Colonic mucosa (tissue), 4 donors: Measurements from ENCODE around the gene FUT1. TPM values are rescaled to one million over a fixed set of nuclear protein-coding genes. Genes with fewer than 3 reads are reported as not detected.
A peak's percentile ranks its signal among the peaks of the same experiment; 100 is the strongest.

ENCODE experiments used
- DNase-seq: peaks from one replicate; pipeline ENCODE4 v3.0.0-alpha.2; 2020
- H3K27ac ChIP-seq: fragments of 200-600 bp; one replicate; pipeline ENCODE4 v1.8.0; 2021
- H3K27me3 ChIP-seq: fragments of 200-600 bp; one replicate; pipeline ENCODE4 v1.8.0; 2021
- H3K36me3 ChIP-seq: fragments of 200-600 bp; one replicate; pipeline ENCODE4 v1.8.0; 2021
- H3K4me1 ChIP-seq: fragments of 200-600 bp; one replicate; pipeline ENCODE4 v1.8.0; 2021; ENCODE audit warnings: mild to moderate bottlenecking
- H3K4me3 ChIP-seq: fragments of 200-600 bp; one replicate; pipeline ENCODE4 v1.8.0; 2021
- H3K9ac ChIP-seq, 2 donors: one replicate each; pipeline ENCODE4 v1.7.0; 2013; ENCODE audit warnings: control low read depth in 2 of 2, low read depth in 2 of 2, low read length in 2 of 2
- H3K9me3 ChIP-seq: fragments of 200-600 bp; one replicate; pipeline ENCODE4 v1.8.0; 2021
- intact Hi-C: fragments of 100-400 bp; cut with DNase I; formaldehyde crosslinking; loops from one replicate; pipeline ENCODE4 v1.14.1; 2022
- total RNA-seq, 2 donors: library from RNA; stranded (reverse); fragmentation: NEBNext Ultra II Directional in 1 of 2; extraction: Animal tissue kit (Norgen Biotek cat#: 25700) in 1 of 2; gene quantifications; one replicate each; pipeline ENCODE4 v1.2.1, GENCODE V29; 2021
- TF ChIP-seq, protein P1 (sequence below): fragments of 200-600 bp; IDR thresholded peaks from one replicate; pipeline ENCODE4 v1.8.0; 2022; ENCODE audit warnings: antibody characterized with exemption, mild to moderate bottlenecking
- donor health status: healthy.
- donor health status: DM: no; HTN: no; CAD: no.
- donor health status: DM: no; HTN: no; CAD: no.

Gene FUT1
- total RNA-seq, 2 donors from 2014 or later = 0.59 to 0.80 TPM

DNA sequence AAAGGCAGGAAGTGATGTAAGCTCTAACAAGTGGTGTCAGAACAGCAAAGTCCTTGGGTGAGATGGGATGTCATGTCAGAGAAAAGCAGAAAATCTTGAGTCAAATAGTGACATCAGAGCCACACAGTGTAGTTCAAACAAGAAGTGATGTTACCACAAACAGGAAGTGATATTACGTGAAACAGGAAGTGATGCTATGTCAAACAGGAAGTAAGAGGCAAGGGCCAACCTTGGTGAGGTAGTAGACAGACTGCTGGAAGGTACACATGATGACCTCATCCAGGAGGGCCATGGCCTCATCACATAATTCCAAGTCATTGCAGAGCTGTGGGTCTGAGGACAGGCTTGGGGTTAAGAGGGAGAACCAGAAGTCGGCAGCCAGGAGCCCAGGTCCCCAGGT is 25.9 kb downstream of the FUT1 start:
- Histone ChIP-seq H3K27ac (no peak overlapping the region), H3K27me3 (no peaks in the 10 kb centered on the region), H3K36me3 (no peaks in the 10 kb centered on the region), H3K4me1 (no peaks in the 10 kb centered on the region), H3K9me3 (no peaks in the 10 kb centered on the region), H3K9ac (no peak overlapping the region), H3K4me3 (no peak overlapping the region)
- intact Hi-C loops = no loop called here
- no peak for DNase-seq
- TF ChIP-seq, protein P1, sequence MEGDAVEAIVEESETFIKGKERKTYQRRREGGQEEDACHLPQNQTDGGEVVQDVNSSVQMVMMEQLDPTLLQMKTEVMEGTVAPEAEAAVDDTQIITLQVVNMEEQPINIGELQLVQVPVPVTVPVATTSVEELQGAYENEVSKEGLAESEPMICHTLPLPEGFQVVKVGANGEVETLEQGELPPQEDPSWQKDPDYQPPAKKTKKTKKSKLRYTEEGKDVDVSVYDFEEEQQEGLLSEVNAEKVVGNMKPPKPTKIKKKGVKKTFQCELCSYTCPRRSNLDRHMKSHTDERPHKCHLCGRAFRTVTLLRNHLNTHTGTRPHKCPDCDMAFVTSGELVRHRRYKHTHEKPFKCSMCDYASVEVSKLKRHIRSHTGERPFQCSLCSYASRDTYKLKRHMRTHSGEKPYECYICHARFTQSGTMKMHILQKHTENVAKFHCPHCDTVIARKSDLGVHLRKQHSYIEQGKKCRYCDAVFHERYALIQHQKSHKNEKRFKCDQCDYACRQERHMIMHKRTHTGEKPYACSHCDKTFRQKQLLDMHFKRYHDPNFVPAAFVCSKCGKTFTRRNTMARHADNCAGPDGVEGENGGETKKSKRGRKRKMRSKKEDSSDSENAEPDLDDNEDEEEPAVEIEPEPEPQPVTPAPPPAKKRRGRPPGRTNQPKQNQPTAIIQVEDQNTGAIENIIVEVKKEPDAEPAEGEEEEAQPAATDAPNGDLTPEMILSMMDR = no peak

DNA sequence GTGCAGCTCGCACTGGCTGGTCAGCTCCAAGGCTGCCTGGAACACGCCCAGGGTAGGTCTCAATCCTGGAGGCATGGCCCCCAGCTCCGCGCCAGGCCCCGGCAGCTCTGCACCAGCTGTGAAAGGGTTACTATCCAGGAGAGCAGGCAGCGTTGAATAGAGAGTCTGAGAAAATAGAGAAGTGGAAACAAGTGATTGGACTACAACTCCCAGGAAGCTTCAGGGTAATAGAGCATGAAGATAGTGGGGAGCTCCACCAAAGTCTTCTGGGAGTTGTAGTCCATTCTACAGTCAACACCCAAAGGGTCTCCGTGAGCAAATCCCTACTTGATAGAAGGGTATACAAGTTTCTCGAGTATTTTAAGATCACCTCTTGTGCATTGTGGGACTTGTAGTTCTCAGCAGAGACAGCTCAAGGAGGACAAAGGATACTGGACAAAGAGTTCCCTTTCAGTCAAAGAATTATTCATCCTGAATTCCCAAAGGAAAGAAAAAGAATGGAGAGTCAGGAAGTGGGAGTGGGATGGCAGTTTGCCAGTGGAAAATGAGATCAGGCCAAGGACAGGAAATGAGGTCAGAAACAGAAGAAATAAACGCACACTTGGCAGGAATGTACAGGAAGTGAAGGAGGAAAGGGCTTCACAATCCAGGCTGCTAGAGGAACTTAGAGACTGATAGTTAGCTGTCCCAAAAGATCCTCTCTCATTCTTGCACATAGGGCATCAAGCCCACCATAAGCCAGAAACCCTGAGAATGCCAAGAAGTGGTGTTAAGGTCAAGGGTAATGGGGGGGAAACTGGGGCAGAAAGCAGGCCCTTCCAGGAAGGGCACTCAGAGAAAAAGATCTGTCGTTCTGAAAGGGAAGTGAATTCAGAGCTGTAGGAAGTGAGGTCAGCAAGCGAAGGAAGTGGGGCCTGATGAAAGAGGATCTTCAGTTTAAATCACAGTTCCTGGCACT is 27.4 kb downstream of the FUT1 start:
- intact Hi-C loops = no loop called here
- H3K4me3 ChIP-seq = no peak overlapping the region
- H3K9ac ChIP-seq = no peak overlapping the region
- H3K4me1 ChIP-seq = no peaks in the 10 kb centered on the region
- no peaks in the 10 kb centered on the region for H3K36me3 ChIP-seq
- TF ChIP-seq, protein P1 = no peak
- no peaks in the 10 kb centered on the region for H3K27me3 ChIP-seq
- peak overlapping the region; percentile 46 for H3K27ac ChIP-seq
- DNase-seq = peak; percentile 66
- H3K9me3 ChIP-seq = no peaks in the 10 kb centered on the region

DNA sequence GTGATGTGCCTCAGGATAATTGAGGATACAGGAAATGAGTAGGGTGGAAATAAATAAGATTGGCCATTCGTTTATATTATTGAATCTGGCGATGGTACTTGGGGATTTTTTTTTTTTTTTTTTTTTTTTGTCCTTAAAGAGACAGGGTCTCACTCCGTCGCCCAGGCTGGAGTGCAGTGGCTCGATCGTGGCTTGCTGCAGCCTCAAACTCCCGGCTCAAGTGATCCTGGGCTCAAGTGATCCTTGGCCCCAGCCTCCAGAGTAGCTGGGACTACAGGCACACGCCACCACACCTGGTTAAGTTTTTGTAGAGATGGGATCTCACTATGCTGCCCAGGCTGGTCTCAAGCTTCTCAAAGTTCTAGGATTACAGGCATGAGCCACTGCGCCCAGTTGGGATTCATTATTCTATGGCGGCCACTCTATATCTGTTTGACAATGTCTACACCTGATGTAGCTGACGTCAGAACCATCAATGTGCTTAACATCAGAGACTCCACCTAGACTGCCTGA is 30.2 kb downstream of the FUT1 start:
- H3K36me3 ChIP-seq = no peaks in the 10 kb centered on the region
- TF ChIP-seq, protein P1 = no peak
- intact Hi-C loops = no loop called here
- H3K9ac ChIP-seq = no peak overlapping the region
- no peak for DNase-seq
- H3K27ac ChIP-seq = no peak overlapping the region
- H3K4me1 ChIP-seq = no peaks in the 10 kb centered on the region
- no peak overlapping the region for H3K4me3 ChIP-seq
- H3K9me3 ChIP-seq = no peaks in the 10 kb centered on the region
- no peaks in the 10 kb centered on the region for H3K27me3 ChIP-seq

DNA sequence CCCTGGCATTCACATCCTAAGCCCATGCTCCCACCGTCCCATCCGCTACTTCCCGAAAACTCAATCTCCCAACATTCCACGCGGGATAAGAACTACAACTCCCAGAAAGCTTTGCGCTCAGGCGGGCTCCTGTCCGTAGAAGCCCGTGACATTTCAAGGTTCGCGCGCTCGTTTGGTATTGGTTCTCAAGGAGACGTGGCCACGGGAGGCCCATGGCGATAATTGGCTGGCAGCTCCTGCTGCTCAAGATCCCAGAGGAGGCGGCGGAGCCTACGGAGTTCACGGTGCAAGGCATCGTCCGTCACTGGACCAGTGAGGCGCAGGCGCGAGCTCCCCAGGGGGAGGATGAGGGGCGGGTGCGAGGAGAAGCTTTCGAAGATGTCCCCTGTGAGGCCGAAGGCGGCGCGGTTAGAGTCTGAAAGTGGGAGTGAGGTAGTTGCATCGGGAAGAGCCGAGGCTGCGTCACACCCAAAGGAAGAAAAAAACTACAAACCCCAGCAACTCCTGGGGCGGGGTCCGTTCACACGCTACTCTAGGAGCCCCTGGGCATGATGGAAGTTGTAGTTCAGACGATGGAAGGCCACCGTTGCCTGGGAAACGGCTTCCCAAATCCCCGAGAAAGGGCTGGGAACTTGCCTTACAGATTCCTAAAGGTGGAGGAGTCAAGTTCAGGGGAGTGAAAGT is 31.7 kb downstream of the FUT1 start:
- intact Hi-C loops = no loop called here
- peak; percentile 99 for DNase-seq
- Histone ChIP-seq H3K4me1 (no peaks in the 10 kb centered on the region), H3K36me3 (no peaks in the 10 kb centered on the region), H3K9me3 (no peaks in the 10 kb centered on the region), H3K27ac (peak overlapping the region; percentile 73), H3K27me3 (no peaks in the 10 kb centered on the region), H3K4me3 (peak overlapping the region; percentile 42), H3K9ac (peak overlapping the region; percentile 38 to 62)
- TF ChIP-seq, protein P1 = no peak

DNA sequence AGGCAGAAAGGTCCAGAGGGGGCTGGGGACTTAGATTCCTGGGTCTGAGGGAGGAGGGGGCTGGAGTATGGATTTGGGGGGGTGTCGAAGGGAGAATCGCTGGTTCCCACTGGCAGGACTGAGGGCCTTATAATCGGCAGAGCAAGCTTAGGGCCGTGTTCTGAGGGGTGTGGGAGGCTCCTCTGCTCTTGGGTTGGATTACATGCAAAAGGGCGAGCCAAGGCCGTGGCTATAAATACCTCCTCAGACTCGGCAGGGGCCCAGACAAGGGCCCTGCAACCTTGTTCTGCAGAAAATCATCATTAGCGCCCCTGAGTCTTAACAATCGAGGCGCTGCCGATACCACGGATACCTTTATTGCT is 32.2 kb downstream of the FUT1 start:
- H3K4me1 ChIP-seq = peaks cover 5% of the 10 kb centered on the region
- no peak overlapping the region for H3K4me3 ChIP-seq
- intact Hi-C loops = no loop called here
- H3K9me3 ChIP-seq = no peaks in the 10 kb centered on the region
- H3K27ac ChIP-seq = no peak overlapping the region
- H3K9ac ChIP-seq = peak overlapping the region in 1 of 2 donors; percentile 62
- H3K27me3 ChIP-seq = no peaks in the 10 kb centered on the region
- TF ChIP-seq, protein P1 = no peak
- no peak for DNase-seq
- no peaks in the 10 kb centered on the region for H3K36me3 ChIP-seq
